Measurements from ENCODE around the gene TCHH.

GRCh38 chr1:152109998-152110294 is 5.3 kb downstream of the TCHH start:
- TF ChIP-seq CTCF (IDR thresholded peaks at IDR 0.05 in 4 of 5, conservative IDR thresholded peaks at IDR 0.05 in 1 of 5) = no peak
- no peak for TF ChIP-seq POLR2A (IDR thresholded peaks at IDR 0.05)

Measured in gastrocnemius medialis (tissue), 4 donors.